ENCODE measurements around the gene RLN2. TPM values are rescaled to one million over a fixed set of nuclear protein-coding genes. Genes with fewer than 3 reads are reported as not detected.

The RLN2 gene
- total RNA-seq, 1 experiment from 2014 or later, result not detected

- no peaks in the 10 kb centered on the region for H3K79me2 ChIP-seq (ENCODE audit: insufficient read depth, low read length)
- no peak overlapping the region for H3K27ac ChIP-seq (ENCODE audit: low read depth, low read length)
- no peaks in the 10 kb centered on the region for H3K9me3 ChIP-seq (ENCODE audit: control insufficient read depth in 1 of 2, insufficient read depth in 1 of 2, low read depth in 1 of 2, low read length in 2 of 2)
- BruUV-seq (replicated peaks), result no TSS peak
- DNase-seq (ENCODE audit: low read depth, low spot score) (no peak), ATAC-seq (no peak)
- TF ChIP-seq CEBPB (IDR thresholded peaks at IDR 0.05; ENCODE audit: low read depth) (no peak), POLR2AphosphoS5 (IDR thresholded peaks at IDR 0.05; ENCODE audit: low read depth, low read length) (no peak), CTCF (IDR thresholded peaks at IDR 0.05 in 2 of 3, conservative IDR thresholded peaks at IDR 0.05 in 1 of 3; ENCODE audit: borderline replicate concordance in 1 of 3, insufficient read depth in 1 of 3, low read depth in 2 of 3, low read length in 2 of 3) (no peak), ZBTB33 (IDR thresholded peaks at IDR 0.05; ENCODE audit: extremely low read depth, insufficient replicate concordance, low read length) (no peak), REST (IDR thresholded peaks at IDR 0.05; ENCODE audit: low read depth) (no peak), SP1 (IDR thresholded peaks at IDR 0.05; ENCODE audit: low read depth) (no peak), EGR1 (IDR thresholded peaks at IDR 0.05; ENCODE audit: low read depth) (no peak), RAD21 (IDR thresholded peaks at IDR 0.05; ENCODE audit: low read depth) (no peak), MAX (IDR thresholded peaks at IDR 0.05) (no peak), FOSL1 (IDR thresholded peaks at IDR 0.05; ENCODE audit: low read depth) (no peak), SIN3A (IDR thresholded peaks at IDR 0.05; ENCODE audit: low read depth) (no peak), ZFX (IDR thresholded peaks at IDR 0.05) (no peak), JUND (IDR thresholded peaks at IDR 0.05) (no peak), TCF7L2 (IDR thresholded peaks at IDR 0.05; ENCODE audit: borderline replicate concordance, extremely low read depth, insufficient read depth, insufficient read length) (no peak), EZH2 (IDR thresholded peaks at IDR 0.05) (no peak), YY1 (IDR thresholded peaks at IDR 0.05; ENCODE audit: extremely low read depth, insufficient replicate concordance, low read depth, low read length) (no peak), EZH2phosphoT487 (IDR thresholded peaks at IDR 0.05; ENCODE audit: borderline replicate concordance) (no peak), ELF1 (IDR thresholded peaks at IDR 0.05; ENCODE audit: borderline replicate concordance, low read depth) (no peak), ZNF274 (IDR thresholded peaks at IDR 0.05; ENCODE audit: low read depth, low read length) (no peak)
- H3K9me2 ChIP-seq (ENCODE audit: insufficient read depth), result no peaks in the 10 kb centered on the region; the same call in 1 of the 2 replicates
- no peak overlapping the region for H3K9ac ChIP-seq (ENCODE audit: low read length)
- H3K27me3 ChIP-seq (ENCODE audit: insufficient read depth, low read length), result no peaks in the 10 kb centered on the region
- ChIA-PET CTCF (no interaction called here), RAD21 (ENCODE audit: low non-redundant PET in 1 of 2, low total read pairs in 2 of 2, uncharacterized antibody in 2 of 2, unreplicated experiment in 2 of 2) (no interaction called here), POLR2A (no interaction called here)
- H2AFZ ChIP-seq (ENCODE audit: low read depth, low read length, poor library complexity, severe bottlenecking), result no peak overlapping the region
- no peaks in the 10 kb centered on the region for H3K36me3 ChIP-seq (ENCODE audit: control insufficient read depth in 1 of 2, insufficient read depth in 2 of 2, low read length in 2 of 2)
- no peaks in the 10 kb centered on the region for H3K4me1 ChIP-seq (ENCODE audit: control insufficient read depth in 1 of 2, insufficient read depth in 2 of 2, low read length in 2 of 2)
- no peak overlapping the region for H3K4me3 ChIP-seq (replicated peaks in 1 of 2; ENCODE audit: low read depth in 1 of 2, low read length in 2 of 2)
- H4K20me1 ChIP-seq (ENCODE audit: insufficient read depth), result no peaks in the 10 kb centered on the region
- H3K4me2 ChIP-seq (ENCODE audit: low read length), result no peak overlapping the region
- intact Hi-C loops (cut with micrococcal nuclease), result no loop called here
These were observed 15.9 kb downstream of the RLN2 start for GRCh38 chr9:5288591-5288990.

Measured in HCT116 (cell line).